HT-29 (cell line): Measurements from ENCODE around the gene VLDLR. TPM values are rescaled to one million over a fixed set of nuclear protein-coding genes. Genes with fewer than 3 reads are reported as not detected.

Experiments
- total RNA-seq: library from RNA; depleted of rRNA; stranded (reverse); fragments of >200 nt; shearing (Covaris generic); gene quantifications from 2 replicates; pipeline ENCODE4 v1.2.3, GENCODE V29; 2014; rRNA removed

The VLDLR gene
- total RNA-seq, 1 experiment from 2014 or later: 2.0 TPM

Other genes starting within 250 kb of the VLDLR start
- not detected in 2 replicates for gene KCNV2, start 95.7 kb downstream of the VLDLR start, total RNA-seq
- gene PUM3, start 222.3 kb downstream of the VLDLR start, total RNA-seq: 28.3 and 30.1 TPM in 2 replicates